GM19463 (cell line): ENCODE results near the gene NIPSNAP3A.
"Not testable (repeated sequence)": the region's sequence is repeated elsewhere in the genome, so short reads cannot be mapped to it uniquely, and the experiment has no call there.

Source experiments
- ATAC-seq: cut with Tn5 transposase; IDR thresholded peaks from one replicate; pipeline ENCODE4 v1.9.1; 2021; ENCODE audit warnings: mild to moderate bottlenecking, moderate library complexity; ENCODE audit not compliant: unreplicated experiment

Gene NIPSNAP3A

DNA sequence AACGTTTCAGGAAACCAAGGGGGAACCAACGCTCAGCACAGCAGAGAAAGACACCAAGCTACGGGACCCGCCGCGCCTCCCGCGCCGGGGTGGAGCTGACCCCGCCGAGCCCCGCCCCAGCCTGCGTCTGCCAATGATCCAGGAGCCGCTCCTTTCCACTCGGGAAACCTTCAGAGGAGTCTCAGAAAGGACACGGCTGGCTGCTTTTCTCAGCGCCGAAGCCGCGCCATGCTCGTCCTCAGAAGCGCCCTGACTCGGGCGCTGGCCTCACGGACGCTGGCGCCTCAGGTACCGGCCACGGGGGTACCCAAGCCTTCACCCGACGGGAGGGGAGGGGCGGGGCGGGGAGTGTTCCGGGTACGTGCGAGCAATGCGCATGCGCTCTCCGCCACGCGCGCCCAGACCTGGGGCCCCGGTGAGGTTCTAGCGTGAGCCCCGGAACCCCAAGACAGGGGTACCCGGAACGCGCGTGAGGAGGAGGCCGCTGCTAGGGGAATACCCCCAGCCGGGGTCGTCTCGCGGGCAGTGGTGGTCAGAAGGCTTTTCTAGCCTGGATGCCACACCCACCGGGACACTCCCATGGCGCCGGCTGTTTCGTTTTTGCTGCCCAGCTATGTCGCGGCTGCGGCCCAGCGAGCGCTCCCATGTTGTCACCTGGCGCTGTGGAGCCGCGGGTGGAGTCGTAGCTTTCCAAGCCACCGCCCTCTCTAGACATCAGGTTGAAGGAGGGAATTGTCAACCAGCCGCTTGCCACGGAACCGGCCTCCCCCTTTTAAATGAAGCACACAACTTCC, at the start of gene NIPSNAP3A:
Gene NIPSNAP3A (plus strand): TSS at position 119 of the 794 bp plus-strand sequence. CDS start 110 bp downstream, at position 229.
- ATAC-seq, result peak; percentile 81

DNA sequence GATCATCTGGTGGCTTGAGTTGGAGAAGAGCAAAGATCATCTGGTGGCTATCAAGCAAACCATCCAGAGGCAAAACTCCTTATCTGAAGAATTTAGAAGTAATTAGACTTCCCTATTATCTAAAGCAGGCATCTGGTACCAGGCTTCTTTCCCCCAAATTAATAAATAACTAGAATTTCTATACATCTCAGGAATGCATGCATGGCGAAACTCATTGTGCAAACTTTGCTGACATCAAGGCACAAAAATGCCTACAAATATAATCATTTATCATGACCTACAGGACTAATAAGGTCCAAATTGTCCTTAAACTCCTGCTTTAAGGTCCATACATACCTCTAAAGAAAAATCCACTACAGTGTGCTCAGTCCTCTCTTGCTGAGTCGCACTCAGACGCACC, 47.2 kb upstream of the NIPSNAP3A start:
- ATAC-seq, result no peak

DNA sequence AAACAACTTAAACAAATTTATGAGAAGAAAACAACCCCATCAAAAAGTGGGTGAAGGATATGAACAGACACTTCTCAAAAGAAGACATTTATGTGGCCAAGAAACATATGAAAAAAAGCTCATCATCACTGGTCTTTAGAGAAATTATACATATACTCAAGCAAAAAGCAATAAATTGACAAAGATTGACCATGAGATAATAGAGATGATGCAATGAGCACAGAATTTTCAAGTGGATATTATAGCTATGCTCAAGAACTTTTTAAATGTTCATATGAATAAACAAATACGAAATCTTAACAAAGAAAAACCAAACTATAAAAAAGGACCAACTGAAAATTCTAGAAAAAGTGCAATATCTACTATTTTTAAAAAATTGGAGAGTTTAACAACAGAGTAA, 38.7 kb upstream of the NIPSNAP3A start:
- ATAC-seq, result not testable (repeated sequence)

DNA sequence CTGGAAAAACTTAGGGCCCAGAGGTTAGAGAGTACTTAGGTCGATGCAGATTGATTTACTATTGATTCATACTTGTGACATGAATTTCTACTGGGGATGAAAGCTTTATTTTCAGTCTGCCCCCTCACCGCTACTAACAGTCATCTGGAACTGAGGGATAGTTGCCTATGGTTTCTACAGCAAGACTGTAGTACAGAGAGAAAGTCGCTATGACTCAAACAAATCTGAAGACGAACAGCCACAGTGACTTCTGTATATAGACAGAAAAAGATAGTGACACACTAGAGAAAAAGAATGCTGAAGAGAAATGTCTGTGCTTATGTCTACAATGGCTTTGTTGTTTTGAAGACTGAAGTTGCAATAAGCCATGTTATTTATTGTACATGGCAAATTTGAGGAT, 35.9 kb upstream of the NIPSNAP3A start:
- no peak for ATAC-seq

DNA sequence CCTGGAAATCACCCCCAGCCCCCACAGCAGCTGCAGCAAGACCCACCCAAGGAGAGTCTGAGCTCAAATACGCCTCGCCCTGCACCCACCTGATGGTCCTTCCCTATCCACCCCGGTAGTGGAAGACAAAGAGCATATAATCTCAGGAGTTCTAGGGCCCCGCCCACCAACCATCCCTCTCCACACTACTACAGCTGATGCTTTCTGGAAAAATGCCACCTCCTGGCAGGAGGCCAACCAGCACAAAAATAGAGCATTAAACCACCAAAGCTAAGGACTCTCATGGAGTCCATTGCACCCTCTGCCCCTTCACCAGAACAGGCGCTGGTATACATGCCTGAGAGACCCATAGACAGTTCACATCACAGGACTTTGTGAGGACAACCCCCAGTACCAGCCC, 22.5 kb upstream of the NIPSNAP3A start:
- no peak for ATAC-seq

DNA sequence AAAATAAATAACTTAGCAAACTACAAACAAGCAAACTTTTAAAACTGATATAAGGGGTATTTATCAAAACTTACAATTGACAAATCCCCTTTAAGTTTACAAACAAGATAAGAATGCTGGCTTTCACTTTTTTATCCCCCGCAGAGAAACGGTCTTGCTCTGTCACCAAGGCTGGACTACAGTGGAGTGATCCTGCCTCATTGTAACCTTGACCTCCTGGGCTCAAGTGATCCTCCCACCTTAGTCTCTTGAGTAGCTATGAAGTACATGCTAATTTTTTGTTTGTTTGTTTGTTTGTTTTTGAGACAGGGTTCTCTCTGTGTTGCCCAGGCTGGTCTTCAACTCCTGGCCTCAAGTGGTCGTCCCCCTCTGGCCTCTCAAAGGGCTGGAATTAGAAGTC, 9.0 kb upstream of the NIPSNAP3A start:
- no peak for ATAC-seq

DNA sequence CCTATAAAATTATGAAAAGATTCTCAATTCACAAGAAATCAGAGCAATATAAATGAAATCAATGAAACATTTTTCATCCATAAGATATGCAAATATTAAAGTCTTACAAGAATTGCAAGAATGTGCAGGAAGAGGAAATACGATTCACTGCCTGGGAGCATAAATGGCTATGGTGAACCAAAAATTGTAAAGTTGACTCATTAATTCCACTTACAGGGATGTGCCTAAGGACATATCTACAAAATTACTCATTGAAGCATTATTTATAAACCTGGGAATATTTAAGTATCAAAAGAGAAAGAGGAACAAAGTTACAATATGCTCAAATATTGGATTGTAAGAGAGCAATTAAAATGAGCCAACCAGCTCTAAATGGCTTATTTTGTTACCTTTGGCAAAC, 6.9 kb upstream of the NIPSNAP3A start:
- no peak for ATAC-seq

DNA sequence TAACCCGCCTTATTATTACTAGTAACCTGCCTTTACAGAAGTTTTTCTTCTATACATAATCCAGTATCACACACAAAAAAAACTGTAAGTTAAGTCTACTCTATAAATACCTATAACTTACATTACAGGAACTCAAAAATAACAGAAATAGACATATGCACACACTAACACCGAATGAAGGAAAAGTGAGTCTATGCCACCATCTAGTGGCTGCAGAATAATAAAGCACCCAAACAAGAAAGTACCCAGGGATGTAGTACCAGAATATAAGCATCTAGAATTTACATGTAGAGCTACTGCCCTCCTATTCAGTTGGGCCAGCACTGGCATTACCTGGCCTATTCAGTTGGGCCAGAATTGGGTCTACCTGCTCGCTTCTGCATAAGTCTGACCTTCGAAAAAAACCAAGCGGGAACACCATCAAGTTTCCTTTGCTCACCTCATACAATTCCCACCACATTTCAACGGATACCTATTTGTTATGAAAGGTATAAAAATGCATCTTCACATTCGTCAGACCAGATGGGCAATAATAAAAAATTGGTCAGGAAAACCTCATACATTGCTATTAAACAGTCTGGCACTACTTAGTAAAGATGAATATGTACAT, 4.0 kb upstream of the NIPSNAP3A start:
- ATAC-seq, result peak; percentile 24

DNA sequence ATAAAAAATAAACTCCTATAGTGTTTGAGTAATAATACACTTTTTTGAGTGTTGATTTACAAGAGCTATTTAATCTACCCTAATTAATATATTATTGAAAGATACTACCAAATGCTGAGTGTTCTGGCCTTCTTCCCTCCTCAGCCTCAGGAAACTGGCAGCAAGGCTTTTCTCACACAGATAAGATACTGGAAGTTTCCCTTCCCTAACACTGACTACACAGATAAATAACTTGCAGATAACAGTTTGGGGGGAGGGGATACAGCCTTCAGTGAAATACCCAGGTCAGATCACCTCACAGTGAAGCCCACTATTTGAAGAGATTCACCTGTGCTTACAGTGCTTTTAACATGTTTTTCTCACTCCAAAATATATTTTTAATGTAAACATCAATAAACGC, 1.6 kb upstream of the NIPSNAP3A start:
- ATAC-seq, result no peak

DNA sequence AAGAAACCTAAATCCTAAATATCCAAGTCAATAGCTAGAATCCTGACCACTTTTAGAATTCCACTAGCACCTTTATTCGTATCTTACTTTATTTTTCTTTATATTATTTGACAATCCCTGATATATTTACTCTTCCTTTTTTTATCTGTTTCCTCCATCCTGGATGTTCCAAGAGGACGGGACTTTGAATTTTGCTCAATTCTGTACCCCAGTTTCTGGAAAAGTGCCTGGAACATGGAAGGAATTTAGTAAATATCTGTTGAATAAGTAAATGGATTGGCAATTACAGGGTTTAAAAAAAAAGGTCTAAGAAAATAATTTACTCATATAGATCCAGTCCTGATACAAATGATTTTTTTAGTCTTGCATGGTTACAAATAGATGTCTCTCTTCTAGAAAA, 1.2 kb upstream of the NIPSNAP3A start:
- ATAC-seq, result no peak

DNA sequence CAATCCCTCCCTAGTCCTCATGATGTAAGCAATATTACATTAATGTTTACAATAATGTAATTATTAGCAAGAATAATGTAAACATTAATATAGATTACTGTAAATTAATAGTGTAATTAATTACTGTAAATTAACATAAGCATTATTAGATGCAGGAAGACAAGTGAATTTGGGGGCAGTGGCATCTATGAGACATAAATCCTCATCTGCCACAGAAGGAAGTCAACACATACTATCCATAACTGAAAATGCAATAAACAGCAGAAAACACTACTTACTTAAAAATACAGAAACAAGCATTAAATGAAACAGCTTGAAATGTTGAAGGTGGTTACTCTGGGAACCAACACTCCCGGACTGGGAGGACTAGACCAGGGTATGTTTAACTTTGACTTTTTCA, 685 bp upstream of the NIPSNAP3A start:
- no peak for ATAC-seq

DNA sequence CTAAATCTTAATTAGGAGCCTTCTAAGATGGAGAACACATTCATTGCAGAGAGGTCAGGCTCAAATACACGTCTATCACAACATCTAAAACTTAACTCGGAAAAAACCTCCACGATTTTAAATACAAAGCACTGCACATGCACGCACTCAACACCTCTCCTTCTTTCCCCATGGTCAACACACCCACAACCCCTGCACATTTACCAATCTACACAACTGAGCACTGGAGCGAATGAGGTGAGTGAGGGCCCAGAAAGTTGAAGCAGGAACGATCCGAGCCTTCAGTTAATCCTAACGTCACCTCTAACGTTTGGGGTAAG, 278 bp upstream of the NIPSNAP3A start:
- no peak for ATAC-seq

DNA sequence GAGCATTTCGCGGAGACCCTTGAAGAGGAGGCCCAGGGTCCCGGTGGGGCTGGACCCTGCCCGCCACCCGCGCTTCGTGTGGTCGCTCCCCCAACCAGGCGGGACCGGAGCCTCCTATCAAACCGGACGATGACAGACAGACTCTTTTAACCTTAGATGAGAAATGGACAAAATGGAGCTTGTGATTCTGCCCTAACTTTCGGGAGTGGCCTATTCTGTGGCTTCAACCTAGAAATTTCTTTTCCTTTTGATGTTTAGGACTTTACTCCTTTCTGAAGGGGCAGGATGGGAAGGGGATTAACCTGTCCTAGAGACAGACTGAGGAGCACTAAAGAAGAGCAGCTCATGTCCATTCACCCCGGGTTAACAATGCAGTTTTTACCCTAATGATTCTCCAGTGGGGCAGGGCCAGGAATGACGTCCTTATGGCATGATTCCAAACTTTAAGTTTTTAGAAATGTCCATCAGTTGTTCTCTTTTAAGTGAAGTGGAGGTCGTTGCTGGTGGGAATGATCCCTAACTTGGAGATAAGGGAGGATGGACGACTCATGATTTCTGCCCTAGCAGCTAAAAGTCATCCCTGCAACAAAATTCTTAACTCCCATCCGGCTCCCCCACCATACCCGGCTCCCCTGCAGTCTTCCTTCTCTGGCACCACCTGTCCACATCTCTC, 1.0 kb downstream of the NIPSNAP3A start:
- ATAC-seq, result peak; percentile 0

DNA sequence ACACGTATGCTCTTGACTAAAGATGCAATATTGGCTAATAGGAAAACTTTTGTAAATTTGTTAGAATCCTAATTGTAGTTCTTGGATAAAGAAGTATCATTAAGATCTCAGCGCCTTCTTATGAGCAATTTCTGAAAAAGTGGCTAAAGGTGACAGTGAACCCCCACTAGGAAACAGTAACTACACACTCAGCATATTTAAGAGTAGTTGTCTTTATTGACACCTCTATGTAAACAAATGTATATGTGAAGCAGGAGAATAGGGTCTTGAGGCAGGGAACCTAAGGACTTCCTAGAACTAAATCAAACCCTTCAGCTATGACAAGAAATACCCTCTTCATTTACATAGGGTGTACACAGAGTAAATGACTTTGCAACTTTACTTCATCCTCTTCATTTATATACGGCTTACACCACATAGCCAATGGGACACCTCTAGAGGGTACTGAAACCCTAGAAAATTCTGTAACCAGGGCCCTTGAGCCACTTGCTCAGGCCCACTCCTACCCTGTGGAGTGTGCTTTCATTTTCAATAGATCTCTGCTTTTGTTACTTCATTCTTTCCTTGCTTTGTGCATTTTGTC, 2.8 kb downstream of the NIPSNAP3A start:
- peak; percentile 30 for ATAC-seq

DNA sequence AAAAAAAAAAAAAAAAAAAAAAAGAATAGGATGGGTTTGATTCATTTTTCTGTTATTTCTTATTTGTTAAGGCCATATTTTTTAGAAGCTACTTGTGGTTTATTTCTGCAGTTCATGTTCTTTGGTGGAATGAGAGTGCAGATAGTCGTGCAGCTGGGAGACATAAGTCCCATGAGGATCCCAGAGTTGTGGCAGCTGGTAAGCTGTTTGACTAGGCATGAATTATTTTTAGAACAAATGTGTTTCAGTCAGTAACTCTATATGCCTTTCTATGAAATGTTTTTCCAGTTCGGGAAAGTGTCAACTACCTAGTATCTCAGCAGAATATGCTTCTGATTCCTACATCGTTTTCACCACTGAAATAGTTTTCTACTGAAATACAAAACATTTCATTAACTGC, 11.5 kb downstream of the NIPSNAP3A start:
- no peak for ATAC-seq

DNA sequence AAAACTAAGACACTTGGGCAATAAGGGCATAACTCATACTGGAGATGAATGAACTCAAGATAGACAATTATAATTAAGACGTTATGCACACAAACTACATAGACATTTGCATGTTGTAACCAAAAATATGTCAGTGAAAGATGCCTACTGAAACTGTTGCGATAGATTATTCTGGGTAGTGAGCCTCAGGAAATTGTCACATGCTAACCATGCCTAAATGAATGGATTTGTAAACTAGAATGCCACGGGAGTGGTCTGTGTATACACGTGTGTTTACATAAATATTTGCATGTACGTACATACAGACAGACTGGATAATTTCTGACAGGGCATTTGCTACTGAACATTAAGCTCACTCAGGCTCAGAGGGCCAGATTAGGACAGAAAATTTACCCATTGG, 17.7 kb downstream of the NIPSNAP3A start:
- ATAC-seq, result peak; percentile 19

DNA sequence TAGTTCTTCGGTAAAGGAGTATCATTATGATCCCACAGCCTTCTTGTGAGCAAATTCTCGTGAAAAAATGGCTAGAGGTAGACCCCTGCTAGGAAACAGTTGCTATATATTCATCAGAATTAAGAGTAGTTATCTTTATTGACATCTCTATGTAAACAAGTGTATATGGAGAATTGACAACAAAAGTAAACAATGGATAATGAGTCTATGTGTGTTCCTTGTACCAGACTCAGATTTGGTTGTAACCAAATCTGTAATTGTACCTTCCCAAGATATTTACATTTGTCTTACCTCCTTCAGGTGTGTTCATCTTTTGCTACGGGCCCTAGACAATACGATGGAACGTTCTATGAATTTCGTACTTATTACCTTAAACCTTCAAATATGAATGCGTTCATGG, 18.5 kb downstream of the NIPSNAP3A start:
- no peak for ATAC-seq

DNA sequence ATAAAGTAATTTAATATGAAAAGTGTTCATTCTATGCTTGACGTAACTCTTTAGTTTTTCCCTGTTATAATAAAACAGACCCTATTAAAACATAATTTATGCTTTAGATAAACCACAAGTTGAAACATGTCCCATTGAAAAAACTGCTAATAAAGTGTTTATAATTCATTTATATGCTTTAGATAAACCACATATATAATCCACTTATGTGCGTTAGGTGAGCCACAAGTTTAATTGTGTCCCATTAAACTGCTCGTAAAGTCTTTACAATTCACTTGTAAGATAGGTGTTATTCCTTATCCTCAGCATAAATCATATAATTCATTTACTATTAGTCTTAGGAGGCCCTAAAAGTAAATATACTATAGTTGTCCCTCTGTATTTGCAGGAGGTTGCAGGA, 20.0 kb downstream of the NIPSNAP3A start:
- ATAC-seq, result no peak

DNA sequence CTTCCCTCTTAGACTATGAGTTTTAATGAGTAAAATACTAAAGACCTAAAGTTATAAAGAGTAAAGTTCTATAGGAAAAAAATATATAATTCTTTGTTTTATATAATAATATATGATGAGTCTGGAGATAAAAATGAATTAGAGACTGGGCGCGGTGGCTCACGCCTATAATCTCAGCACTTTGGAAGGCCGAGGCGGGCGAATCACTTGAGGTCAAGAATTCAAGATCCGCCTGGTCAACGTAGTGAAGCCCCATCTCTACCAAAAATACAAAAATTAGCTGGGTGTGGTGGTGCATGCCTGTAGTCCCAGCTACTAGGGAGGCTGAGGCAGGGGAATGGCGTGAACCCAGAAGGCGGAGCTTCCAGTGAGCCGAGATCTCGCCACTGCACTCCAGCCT, 21.5 kb downstream of the NIPSNAP3A start:
- ATAC-seq, result not testable (repeated sequence)

DNA sequence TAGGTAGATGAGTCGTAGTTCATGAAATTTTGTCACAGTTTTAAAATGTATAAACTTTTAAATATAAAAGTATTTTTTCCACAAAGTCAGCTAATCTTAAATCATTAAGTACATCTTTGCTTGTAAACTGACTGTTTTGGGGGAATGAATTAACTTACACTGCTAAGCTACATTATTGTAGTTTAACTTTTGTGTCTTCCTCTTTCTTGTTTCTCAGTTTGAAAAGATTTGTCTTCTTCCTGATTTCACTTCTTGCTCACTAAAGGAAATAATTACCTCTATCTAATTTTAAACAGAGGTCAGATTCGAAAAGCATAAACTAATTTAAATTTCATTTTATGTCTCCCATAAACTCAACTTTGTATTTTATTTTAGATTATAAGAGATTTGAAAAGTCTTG, 22.2 kb downstream of the NIPSNAP3A start:
- no peak for ATAC-seq

DNA sequence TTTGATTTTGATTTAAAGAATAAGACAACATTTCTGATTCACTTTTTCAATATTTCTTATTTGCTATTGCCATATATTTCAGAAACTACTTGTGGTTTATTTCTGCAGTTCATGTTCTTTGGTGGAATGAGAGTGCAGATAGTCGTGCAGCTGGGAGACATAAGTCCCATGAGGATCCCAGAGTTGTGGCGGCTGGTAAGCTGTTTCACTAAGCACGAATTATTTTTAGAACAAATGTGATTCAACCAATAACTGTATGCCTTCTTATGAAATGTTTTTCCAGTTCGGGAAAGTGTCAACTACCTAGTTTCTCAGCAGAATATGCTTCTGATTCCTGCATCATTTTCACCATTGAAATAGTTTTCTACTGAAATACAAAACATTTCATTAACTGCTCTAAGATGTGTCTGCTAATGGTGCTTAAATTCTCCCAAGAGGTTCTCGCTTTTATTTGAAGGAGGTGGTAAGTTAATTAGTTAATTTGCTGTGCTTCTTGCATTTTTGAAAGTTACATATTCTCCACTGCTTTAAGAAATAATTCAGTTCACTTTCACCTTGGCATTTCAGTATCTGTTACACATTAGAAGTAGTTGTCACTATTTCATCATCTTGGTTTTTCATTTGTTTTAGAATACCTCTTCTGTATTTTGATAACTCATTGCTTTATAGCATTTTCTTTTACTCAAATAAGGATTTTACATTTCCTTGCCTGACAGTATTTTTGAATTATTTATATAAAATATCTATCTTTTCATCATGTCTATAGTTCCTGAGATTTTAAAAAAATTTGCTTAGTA, 25.4 kb downstream of the NIPSNAP3A start:
- peak; percentile 28 for ATAC-seq
